Uterus (tissue), 2 donors: ENCODE measurements around the gene TIPRL.

Source experiments
- CTCF ChIP-seq, 4 experiments: fragments of 200-600 bp in 2 of 4; fragments of 450-650 bp in 2 of 4; sonication (generic) in 2 of 4; IDR thresholded peaks; one replicate each; pipeline ENCODE4 v1.5.1; 2016 to 2019; ENCODE audit warnings: antibody characterized with exemption in 4 of 4, mild to moderate bottlenecking in 2 of 4, moderate library complexity in 1 of 4
- POLR2A ChIP-seq, 2 donors: fragments of 450-650 bp; IDR thresholded peaks; one replicate each; pipeline ENCODE4 v1.6.1; 2016; ENCODE audit warnings: antibody characterized with exemption in 2 of 2, mild to moderate bottlenecking in 1 of 2, moderate library complexity in 1 of 2

GRCh38 chr1:168139070-168139469, 39.7 kb upstream of the TIPRL start:
- TF ChIP-seq CTCF (IDR thresholded peaks at IDR 0.05): no peak
- no peak for TF ChIP-seq POLR2A (IDR thresholded peaks at IDR 0.05)
